Ammon's horn (tissue), 1 donor: ENCODE data around the gene RILPL1.

Source experiments
- DNase-seq: peaks from one replicate; pipeline ENCODE4 v3.0.0-alpha.2; 2016; ENCODE audit warnings: low spot score

RILPL1 gene

GRCh38 chr12:123427036-123427769, 106.3 kb downstream of the RILPL1 start:
- DNase-seq = no peak

DNA sequence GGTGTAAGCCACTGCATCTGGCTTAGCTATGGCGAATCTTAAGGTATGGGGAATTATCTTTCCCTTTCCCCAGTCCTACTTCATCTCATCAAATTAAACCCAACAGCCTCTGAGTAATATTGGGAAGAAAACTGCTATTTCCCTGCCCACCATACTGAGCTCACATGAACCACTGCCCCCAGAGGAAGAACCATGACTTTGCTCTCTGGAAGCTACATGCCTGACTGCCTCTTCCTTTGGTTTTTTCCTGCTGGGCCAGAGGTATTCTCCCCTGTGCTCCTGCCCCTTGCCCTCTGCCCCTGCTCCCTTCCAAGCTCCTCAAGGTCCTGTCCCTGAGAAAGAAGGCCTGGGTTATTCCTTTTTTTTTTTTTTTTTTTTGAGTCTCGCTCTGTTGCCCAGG, 112.2 kb downstream of the RILPL1 start:
- DNase-seq = no peak
